GM12874 (cell line): ENCODE measurements around the gene XRN2.

Source experiments
- TF ChIP-seq, protein P1 (sequence below): IDR thresholded peaks from 2 replicates; pipeline ENCODE4 v1.5.1; 2011; ENCODE audit warnings: low read depth, mild to moderate bottlenecking, control low read depth, low read length, moderate library complexity; ENCODE audit not compliant: insufficient read depth

Gene XRN2

DNA sequence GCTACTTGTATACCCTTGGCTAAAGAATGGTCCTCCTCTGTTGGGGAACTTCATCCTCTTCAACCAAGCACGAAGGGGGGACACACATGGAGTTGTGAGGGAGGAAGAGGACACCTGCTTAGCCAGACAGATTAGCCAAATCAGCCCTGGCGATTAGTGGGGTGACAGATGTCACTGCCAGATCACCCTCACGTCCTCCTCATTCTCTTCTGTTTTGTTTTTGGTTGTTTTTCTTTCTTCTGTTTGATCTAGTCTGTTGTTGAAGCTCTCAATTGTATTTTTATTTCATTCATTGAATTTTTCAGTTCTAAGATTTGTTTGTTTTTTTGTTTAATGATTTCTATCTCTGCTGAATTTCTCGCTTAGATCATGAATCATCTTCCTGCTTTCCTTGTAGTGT, 121.7 kb downstream of the XRN2 start:
- TF ChIP-seq, protein P1, sequence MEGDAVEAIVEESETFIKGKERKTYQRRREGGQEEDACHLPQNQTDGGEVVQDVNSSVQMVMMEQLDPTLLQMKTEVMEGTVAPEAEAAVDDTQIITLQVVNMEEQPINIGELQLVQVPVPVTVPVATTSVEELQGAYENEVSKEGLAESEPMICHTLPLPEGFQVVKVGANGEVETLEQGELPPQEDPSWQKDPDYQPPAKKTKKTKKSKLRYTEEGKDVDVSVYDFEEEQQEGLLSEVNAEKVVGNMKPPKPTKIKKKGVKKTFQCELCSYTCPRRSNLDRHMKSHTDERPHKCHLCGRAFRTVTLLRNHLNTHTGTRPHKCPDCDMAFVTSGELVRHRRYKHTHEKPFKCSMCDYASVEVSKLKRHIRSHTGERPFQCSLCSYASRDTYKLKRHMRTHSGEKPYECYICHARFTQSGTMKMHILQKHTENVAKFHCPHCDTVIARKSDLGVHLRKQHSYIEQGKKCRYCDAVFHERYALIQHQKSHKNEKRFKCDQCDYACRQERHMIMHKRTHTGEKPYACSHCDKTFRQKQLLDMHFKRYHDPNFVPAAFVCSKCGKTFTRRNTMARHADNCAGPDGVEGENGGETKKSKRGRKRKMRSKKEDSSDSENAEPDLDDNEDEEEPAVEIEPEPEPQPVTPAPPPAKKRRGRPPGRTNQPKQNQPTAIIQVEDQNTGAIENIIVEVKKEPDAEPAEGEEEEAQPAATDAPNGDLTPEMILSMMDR, result no peak

DNA sequence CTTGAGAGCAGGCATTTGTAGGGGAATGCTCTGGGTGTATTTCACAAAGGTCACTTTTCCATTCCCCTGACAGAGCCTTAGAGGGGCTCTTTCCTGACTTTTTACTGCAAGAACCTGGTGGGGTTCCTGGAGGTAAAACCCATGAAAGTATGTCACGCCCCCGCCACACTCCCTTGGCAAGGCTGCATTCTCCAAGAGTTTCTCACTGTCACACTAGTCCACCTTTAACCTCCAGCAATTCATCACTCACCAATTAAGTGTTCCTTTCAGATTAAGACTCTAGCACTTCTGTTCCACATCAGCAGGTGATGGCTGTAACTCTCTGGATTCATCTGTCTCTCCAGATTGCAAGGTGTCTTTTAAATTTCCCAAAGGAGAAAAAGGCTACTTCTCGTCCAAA, 126.9 kb downstream of the XRN2 start:
- TF ChIP-seq, protein P1, result no peak

DNA sequence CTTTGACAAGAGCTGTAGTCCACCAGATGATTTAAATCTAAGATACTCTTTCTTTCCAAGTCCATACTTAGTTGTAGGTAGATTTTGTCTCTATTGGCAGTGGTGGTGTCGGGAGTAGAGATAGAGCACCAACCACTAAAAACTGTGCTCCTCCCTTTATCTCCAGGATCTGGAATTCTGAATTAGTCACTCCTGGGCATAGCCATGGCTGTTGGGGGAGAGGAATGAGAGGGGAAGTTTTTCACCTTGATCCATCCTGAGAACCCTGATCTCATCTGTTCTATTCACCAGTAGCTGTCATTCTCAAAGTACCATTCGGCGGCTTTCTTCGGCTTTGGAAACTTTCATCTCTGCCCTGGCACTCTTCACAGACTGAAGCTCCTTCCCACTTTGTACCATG, 129.8 kb downstream of the XRN2 start:
- TF ChIP-seq, protein P1, result no peak

DNA sequence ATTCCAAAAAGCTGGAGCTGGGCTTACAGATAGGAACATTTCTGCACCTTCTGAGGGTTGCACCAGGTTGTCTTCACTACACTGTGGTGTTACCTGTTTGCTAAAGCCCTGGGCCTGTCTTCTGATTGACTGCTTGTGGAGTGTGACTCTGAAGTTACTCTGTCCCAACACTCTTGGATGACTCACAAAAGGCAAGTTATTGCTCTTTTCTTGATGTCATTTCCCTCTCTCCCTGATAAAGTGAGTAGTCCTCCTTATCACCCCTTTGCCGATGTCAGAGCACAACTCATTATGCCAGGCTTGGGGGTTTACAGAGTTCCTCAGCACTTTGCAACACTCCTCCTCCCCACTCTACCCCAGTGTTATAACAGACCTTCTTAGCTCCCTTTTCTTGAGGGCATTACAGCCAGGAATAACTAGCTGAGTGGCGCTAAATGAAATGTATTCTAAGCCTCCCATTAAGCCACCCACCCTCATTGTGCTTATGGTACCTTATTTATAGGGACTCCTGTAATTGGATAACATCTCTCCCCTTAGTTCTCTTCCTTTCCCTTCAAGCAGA, 130.3 kb downstream of the XRN2 start:
- TF ChIP-seq, protein P1, result no peak

DNA sequence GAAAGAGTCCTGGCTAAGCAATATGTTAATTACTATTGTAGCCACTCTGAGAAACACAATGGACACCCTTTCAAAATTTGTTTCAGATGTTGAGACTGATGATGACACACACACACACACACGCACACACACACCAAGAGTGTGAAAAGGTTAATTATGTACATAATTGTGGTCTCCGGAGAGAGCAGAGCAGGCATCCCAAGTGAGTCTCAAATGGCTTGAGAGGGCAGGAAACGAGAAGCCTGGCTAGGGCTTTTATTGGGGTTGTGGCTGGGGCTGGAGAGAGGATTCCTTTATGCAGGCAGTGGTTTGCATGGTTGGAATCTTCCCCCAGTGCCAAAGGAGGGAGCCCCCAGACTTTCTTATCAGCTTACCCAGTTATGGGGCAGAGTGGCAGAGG, 132.4 kb downstream of the XRN2 start:
- TF ChIP-seq, protein P1, result no peak

DNA sequence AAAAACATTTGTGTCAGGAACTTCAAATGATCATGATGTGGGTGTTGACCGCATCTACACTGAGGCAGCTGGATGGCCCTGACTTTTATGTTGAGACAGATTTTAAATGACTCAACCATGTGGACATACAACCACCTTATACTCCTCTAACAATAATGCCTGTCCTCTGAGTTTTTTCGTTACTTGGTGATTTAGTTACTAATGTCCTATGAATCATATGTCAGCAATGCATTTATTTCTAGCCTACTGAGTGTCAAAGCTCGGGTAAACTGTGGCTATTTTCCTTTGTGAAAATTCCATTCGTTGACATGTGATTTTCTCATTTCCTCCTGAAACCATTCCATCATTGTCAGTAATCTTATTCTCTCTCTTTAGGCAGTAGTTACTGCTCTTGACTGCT, 133.1 kb downstream of the XRN2 start:
- TF ChIP-seq, protein P1, result no peak

DNA sequence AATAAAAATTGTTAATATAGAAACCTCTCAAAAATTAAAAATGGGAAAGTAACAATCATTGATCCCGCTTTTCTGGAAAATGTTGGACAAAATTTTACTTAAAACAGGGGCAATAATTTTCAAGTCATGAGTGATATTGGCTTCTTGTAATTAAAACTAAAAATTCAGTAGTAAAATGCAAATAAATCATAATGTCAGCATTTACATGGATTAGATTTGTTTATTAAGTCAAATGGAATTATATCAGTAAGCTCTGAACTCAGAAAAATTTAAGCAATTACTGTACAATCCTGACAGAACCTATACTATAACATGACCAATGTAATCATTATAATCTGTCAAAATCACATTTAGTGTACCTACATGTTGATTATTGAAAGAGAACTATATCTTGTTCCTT, 134.1 kb downstream of the XRN2 start:
- TF ChIP-seq, protein P1, result no peak
